ENCODE data around the gene YIF1A.

DNA sequence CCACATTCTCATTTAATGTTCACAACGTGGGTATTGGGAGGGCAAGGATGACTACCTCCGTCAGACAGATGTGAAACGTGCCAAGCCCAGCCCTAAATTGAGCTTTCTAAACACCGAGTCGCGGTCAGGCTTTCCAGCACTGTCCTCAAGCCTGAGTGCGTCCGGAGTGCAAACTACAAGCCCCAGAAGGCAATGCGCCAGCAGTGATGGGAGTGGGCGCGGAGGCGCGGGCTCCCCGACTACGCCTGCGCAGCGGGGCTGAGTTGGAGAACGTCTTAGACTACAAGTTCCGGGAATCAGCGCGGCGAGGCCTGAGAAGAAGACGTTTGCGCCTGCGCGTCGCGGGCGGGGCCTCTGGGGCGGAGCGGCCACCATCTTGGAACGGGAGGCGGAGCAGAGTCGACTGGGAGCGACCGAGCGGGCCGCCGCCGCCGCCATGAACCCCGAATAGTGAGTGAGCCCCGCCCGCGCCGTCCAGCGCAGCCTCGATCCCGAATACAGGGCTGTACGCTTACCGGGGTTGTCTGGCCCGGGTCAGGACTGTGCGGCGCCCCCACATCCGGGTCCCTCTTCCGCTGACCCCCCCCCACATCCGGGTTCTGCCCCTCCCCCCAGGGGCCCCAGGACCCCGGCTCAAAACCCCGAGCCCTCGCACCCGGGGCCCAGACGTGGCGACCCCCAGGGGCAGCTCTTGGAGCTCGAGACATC is 20.5 kb downstream of the YIF1A start, which contains the start of gene RAB1B:
- TF ChIP-seq CTCF (IDR thresholded peaks at IDR 0.05): no peak
- TF ChIP-seq POLR2AphosphoS5 (IDR thresholded peaks at IDR 0.05): peak; percentile 82 to 96 (median 93)
